ENCODE measurements around the gene VANGL2. TPM values are rescaled to one million over a fixed set of nuclear protein-coding genes. Genes with fewer than 3 reads are reported as not detected.
A peak's percentile ranks its signal among the peaks of the same experiment; 100 is the strongest.
"Not testable (repeated sequence)": the region's sequence is repeated elsewhere in the genome, so short reads cannot be mapped to it uniquely, and the experiment has no call there.

The VANGL2 gene
- total and polyA plus RNA-seq, 5 donors from 2014 or later, result 0.07 TPM; not detected in 4

- Mint-ChIP-seq H3K9me3 (peaks cover 0 to 11% (median 0%) of the 10 kb centered on the region in 7 donors), H3K27me3 (peaks cover 47% of the 10 kb centered on the region)
- H3K27me3 ChIP-seq (ENCODE audit: control insufficient read depth, insufficient read depth, low read length); H3K36me3 ChIP-seq (ENCODE audit: control insufficient read depth, insufficient read depth, low read length); H3K4me3 ChIP-seq (ENCODE audit: low read depth, low read length); H3K4me1 ChIP-seq (ENCODE audit: control insufficient read depth, insufficient read depth, low read length, poor library complexity, severe bottlenecking); H3K27ac Mint-ChIP-seq; H3K9me3 ChIP-seq (ENCODE audit: control insufficient read depth in 2 of 2, low read length in 2 of 2); H3K27ac ChIP-seq (ENCODE audit: insufficient read depth, low read length, poor library complexity, severe bottlenecking); H3K4me3 Mint-ChIP-seq; DNase-seq; H3K36me3 Mint-ChIP-seq; ATAC-seq (ENCODE audit: low read depth in 2 of 2); H3K4me1 Mint-ChIP-seq: not testable (repeated sequence)
Measured at GRCh38 chr1:160388406-160388805, 12.0 kb upstream of the VANGL2 start.

DNA sequence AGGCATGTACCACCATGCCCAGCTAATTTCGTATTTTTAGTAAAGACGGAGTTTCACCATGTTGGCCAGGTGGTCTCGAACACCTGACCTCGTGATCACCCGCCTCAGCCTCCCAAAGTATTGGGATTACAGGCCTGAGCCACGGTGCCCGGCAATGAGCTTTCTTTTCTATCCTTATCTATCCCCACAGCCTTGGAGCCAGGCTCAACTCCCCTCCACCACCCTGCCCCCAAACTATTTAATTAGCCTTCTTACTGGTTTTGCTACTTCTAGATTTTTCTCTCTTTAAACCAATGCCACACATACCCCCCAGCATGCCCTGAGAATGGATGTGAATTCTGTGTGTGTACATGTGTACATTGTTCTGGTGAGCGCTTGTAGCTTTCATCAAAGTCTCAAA is 5.7 kb upstream of the VANGL2 start:
- Mint-ChIP-seq H3K9me3 (peaks cover 0 to 3% (median 0%) of the 10 kb centered on the region in 7 donors), H3K27ac (peak overlapping the region in 1 of 3 donors; percentile 29), H3K4me3 (no peak overlapping the region), H3K36me3 (no peaks in the 10 kb centered on the region), H3K4me1 (no peaks in the 10 kb centered on the region), H3K27me3 (peaks cover 83% of the 10 kb centered on the region)
- H3K27ac ChIP-seq (ENCODE audit: insufficient read depth, low read length, poor library complexity, severe bottlenecking), result no peak overlapping the region
- peaks cover 8% of the 10 kb centered on the region for H3K27me3 ChIP-seq (ENCODE audit: control insufficient read depth, insufficient read depth, low read length)
- no peaks in the 10 kb centered on the region for H3K4me1 ChIP-seq (ENCODE audit: control insufficient read depth, insufficient read depth, low read length, poor library complexity, severe bottlenecking)
- DNase-seq (no peak), ATAC-seq (ENCODE audit: low read depth in 2 of 2) (no peak)
- H3K9me3 ChIP-seq (ENCODE audit: control insufficient read depth in 2 of 2, low read length in 2 of 2), result no peaks in the 10 kb centered on the region
- H3K36me3 ChIP-seq (ENCODE audit: control insufficient read depth, insufficient read depth, low read length), result no peaks in the 10 kb centered on the region
- no peak overlapping the region for H3K4me3 ChIP-seq (ENCODE audit: low read depth, low read length)

DNA sequence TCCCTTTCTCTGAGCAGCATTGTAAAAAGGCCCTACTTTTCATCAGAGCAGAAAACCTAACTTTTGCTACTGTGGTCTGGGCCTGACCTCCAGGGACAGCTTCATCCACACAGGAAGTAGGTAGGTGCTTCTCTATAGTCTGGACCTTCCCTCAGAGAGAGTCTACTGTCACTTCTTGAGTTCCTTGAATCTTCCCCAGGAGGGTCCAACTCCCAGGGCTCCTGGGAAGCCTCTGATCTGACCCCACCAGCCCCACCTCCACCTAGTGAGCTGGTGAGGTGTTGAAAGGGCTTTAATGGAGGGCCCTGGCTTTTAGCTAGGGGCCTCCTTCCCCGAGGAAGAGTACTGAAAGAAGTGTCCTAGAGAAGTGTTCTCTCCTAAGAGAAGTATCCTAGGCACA is 2.7 kb upstream of the VANGL2 start:
- H3K27ac Mint-ChIP-seq, result no peak overlapping the region
- peaks cover 20% of the 10 kb centered on the region for H3K27me3 ChIP-seq (ENCODE audit: control insufficient read depth, insufficient read depth, low read length)
- H3K9me3 Mint-ChIP-seq, result peaks cover 0 to 3% (median 0%) of the 10 kb centered on the region in 7 donors
- no peak overlapping the region for H3K4me3 Mint-ChIP-seq
- peaks cover 0 to 5% (median 0%) of the 10 kb centered on the region in 4 donors for H3K4me1 Mint-ChIP-seq
- H3K4me1 ChIP-seq (ENCODE audit: control insufficient read depth, insufficient read depth, low read length, poor library complexity, severe bottlenecking), result peaks cover 9% of the 10 kb centered on the region
- ATAC-seq (ENCODE audit: low read depth in 2 of 2), result no peak
- H3K4me3 ChIP-seq (ENCODE audit: low read depth, low read length), result no peak overlapping the region
- no peaks in the 10 kb centered on the region for H3K9me3 ChIP-seq (ENCODE audit: control insufficient read depth in 2 of 2, low read length in 2 of 2)
- peaks cover 82% of the 10 kb centered on the region for H3K27me3 Mint-ChIP-seq
- no peak overlapping the region for H3K27ac ChIP-seq (ENCODE audit: insufficient read depth, low read length, poor library complexity, severe bottlenecking)
- no peaks in the 10 kb centered on the region for H3K36me3 ChIP-seq (ENCODE audit: control insufficient read depth, insufficient read depth, low read length)
- no peaks in the 10 kb centered on the region for H3K36me3 Mint-ChIP-seq
- no peak for DNase-seq

GRCh38 chr1:160398823-160399222 is 1.5 kb upstream of the VANGL2 start:
- peaks cover 9% of the 10 kb centered on the region for H3K4me1 ChIP-seq (ENCODE audit: control insufficient read depth, insufficient read depth, low read length, poor library complexity, severe bottlenecking)
- Mint-ChIP-seq H3K4me1 (peaks cover 0 to 5% (median 0%) of the 10 kb centered on the region in 4 donors), H3K4me3 (peak overlapping the region in 2 of 4 donors; percentile 24 to 66), H3K27ac (no peak overlapping the region), H3K36me3 (no peaks in the 10 kb centered on the region), H3K27me3 (peaks cover 82% of the 10 kb centered on the region), H3K9me3 (peaks cover 0 to 4% (median 0%) of the 10 kb centered on the region in 7 donors)
- H3K27ac ChIP-seq (ENCODE audit: insufficient read depth, low read length, poor library complexity, severe bottlenecking), result no peak overlapping the region
- no peaks in the 10 kb centered on the region for H3K9me3 ChIP-seq (ENCODE audit: control insufficient read depth in 2 of 2, low read length in 2 of 2)
- no peaks in the 10 kb centered on the region for H3K36me3 ChIP-seq (ENCODE audit: control insufficient read depth, insufficient read depth, low read length)
- H3K4me3 ChIP-seq (ENCODE audit: low read depth, low read length), result no peak overlapping the region
- no peak for ATAC-seq (ENCODE audit: low read depth in 2 of 2)
- H3K27me3 ChIP-seq (ENCODE audit: control insufficient read depth, insufficient read depth, low read length), result peaks cover 24% of the 10 kb centered on the region
- no peak for DNase-seq

GRCh38 chr1:160399544-160400222 is 681 bp upstream of the VANGL2 start:
- Mint-ChIP-seq H3K9me3 (peaks cover 0 to 4% (median 0%) of the 10 kb centered on the region in 7 donors), H3K4me1 (peaks cover 0 to 5% (median 0%) of the 10 kb centered on the region in 4 donors), H3K4me3 (peak overlapping the region in 3 of 4 donors; percentile 21 to 66 (median 42)), H3K36me3 (no peaks in the 10 kb centered on the region), H3K27me3 (peaks cover 79% of the 10 kb centered on the region), H3K27ac (peak overlapping the region in 1 of 3 donors; percentile 88)
- no peaks in the 10 kb centered on the region for H3K36me3 ChIP-seq (ENCODE audit: control insufficient read depth, insufficient read depth, low read length)
- peaks cover 27% of the 10 kb centered on the region for H3K27me3 ChIP-seq (ENCODE audit: control insufficient read depth, insufficient read depth, low read length)
- peaks cover 9% of the 10 kb centered on the region for H3K4me1 ChIP-seq (ENCODE audit: control insufficient read depth, insufficient read depth, low read length, poor library complexity, severe bottlenecking)
- DNase-seq (no peak), ATAC-seq (ENCODE audit: low read depth in 2 of 2) (no peak)
- no peak overlapping the region for H3K27ac ChIP-seq (ENCODE audit: insufficient read depth, low read length, poor library complexity, severe bottlenecking)
- H3K9me3 ChIP-seq (ENCODE audit: control insufficient read depth in 2 of 2, low read length in 2 of 2), result no peaks in the 10 kb centered on the region
- H3K4me3 ChIP-seq (ENCODE audit: low read depth, low read length), result no peak overlapping the region

DNA sequence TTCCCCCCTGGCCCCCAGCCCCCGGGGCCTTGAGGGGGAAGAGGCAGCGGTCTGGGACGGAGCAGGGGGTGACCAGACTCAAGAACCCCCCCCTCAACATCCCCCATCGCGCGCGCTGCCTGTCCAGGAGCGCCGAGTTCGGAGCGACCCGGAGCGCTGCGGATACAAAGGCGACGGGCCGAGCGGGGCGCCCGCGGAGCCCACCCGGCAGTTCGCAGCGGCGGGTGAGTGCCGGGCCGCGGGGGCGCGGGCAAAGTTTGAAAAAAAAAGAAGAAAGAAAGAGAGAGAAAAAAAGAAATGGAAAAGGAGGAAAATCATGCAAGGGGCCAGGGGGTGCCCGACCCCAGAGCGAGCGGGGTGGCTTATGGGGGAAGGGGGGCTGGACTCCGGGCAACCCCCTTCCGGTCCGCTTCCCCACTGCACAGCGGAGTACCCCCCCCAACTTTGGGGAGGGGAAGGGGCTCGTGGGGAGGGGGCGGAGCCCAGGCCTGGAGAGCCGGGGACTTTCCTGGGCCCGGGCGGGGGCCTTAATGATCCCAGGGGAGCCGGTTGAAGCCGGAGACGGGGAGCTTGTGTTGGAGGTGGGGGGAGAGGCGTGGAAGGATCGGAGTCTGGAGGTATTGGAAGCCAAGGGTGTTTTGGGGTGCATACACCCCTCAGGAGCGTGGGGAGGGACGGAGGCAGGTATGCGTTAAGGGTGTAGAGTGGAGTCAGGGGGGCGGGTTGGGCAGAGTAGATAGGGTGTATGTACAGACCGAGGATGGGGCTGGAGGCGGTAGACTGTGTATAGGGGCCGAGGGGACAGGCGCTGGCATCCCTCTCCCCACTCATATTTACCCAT is 502 bp downstream of the VANGL2 start:
- Mint-ChIP-seq H3K9me3 (peaks cover 0 to 3% (median 0%) of the 10 kb centered on the region in 7 donors), H3K4me1 (peaks cover 0 to 5% (median 0%) of the 10 kb centered on the region in 4 donors), H3K27me3 (peaks cover 72% of the 10 kb centered on the region), H3K36me3 (no peaks in the 10 kb centered on the region), H3K4me3 (peak overlapping the region in 3 of 4 donors; percentile 71 to 82 (median 72)), H3K27ac (no peak overlapping the region)
- no peak for DNase-seq
- Histone ChIP-seq H3K36me3 (ENCODE audit: control insufficient read depth, insufficient read depth, low read length) (no peaks in the 10 kb centered on the region), H3K4me1 (ENCODE audit: control insufficient read depth, insufficient read depth, low read length, poor library complexity, severe bottlenecking) (peaks cover 9% of the 10 kb centered on the region), H3K9me3 (ENCODE audit: control insufficient read depth in 2 of 2, low read length in 2 of 2) (no peaks in the 10 kb centered on the region), H3K4me3 (ENCODE audit: low read depth, low read length) (no peak overlapping the region), H3K27me3 (ENCODE audit: control insufficient read depth, insufficient read depth, low read length) (peaks cover 23% of the 10 kb centered on the region), H3K27ac (ENCODE audit: insufficient read depth, low read length, poor library complexity, severe bottlenecking) (no peak overlapping the region)
- ATAC-seq (ENCODE audit: low read depth in 2 of 2), result peak in 1 of 2 donors; percentile 45

DNA sequence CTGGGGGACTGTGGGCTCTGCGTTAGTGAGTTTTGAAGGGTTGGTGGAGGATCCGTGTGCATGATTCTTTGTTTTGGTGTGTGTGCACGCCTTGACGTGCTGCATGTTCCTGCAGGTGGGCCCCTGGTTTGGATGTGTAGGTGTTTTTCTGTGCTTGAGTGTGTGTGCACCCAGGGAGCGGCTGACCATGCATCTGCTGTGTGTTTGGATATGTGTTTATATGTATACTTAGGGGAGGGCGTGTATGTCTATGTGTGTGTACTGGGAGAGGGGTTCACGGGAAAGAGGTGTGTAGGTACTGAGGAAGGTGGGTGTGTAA is 1.1 kb downstream of the VANGL2 start:
- Histone ChIP-seq H3K4me3 (ENCODE audit: low read depth, low read length) (no peak overlapping the region), H3K9me3 (ENCODE audit: control insufficient read depth in 2 of 2, low read length in 2 of 2) (no peaks in the 10 kb centered on the region), H3K36me3 (ENCODE audit: control insufficient read depth, insufficient read depth, low read length) (no peaks in the 10 kb centered on the region), H3K27me3 (ENCODE audit: control insufficient read depth, insufficient read depth, low read length) (peaks cover 23% of the 10 kb centered on the region), H3K27ac (ENCODE audit: insufficient read depth, low read length, poor library complexity, severe bottlenecking) (no peak overlapping the region), H3K4me1 (ENCODE audit: control insufficient read depth, insufficient read depth, low read length, poor library complexity, severe bottlenecking) (peaks cover 9% of the 10 kb centered on the region)
- H3K9me3 Mint-ChIP-seq, result peaks cover 0 to 2% (median 0%) of the 10 kb centered on the region in 7 donors
- H3K27ac Mint-ChIP-seq, result no peak overlapping the region
- ATAC-seq (ENCODE audit: low read depth in 2 of 2) (no peak), DNase-seq (no peak)
- no peaks in the 10 kb centered on the region for H3K36me3 Mint-ChIP-seq
- H3K4me3 Mint-ChIP-seq, result peak overlapping the region in 2 of 4 donors; percentile 71 to 72
- peaks cover 66% of the 10 kb centered on the region for H3K27me3 Mint-ChIP-seq
- H3K4me1 Mint-ChIP-seq, result peaks cover 0 to 5% (median 0%) of the 10 kb centered on the region in 4 donors

Data from CD4-positive, CD25-positive, alpha-beta regulatory T cell (primary cell).